Amniotic stem cell (primary cell): ENCODE results near the gene LCE3E.

Experiments
- DNase-seq: peaks from one replicate; lab custom pipeline; 2025; lab: John Stamatoyannopoulos, UW

Gene LCE3E

DNA sequence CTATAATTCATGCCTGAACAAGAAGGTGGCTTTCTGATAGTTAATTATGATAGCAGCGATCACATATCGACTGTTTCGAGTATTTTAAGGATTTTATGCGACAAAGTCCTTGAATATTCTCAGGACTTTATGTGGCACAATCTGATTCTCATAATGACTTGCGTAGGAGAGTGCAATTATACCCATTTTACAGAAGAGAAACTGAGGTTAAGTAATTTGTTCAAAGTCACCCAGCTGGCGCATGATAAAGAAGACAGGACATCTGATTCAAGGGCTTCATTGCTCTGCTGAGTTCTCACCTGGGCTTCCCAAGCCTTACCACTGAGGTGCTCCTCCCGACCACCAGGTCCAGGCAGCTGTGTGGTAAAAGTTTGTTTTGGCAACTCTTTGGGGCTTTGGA is 50.5 kb downstream of the LCE3E start:
- no peak for DNase-seq
